ENCODE measurements around the gene GPR135. TPM values are rescaled to one million over a fixed set of nuclear protein-coding genes. Genes with fewer than 3 reads are reported as not detected.

Gene GPR135
- polyA plus RNA-seq, 1 of the 3 experiments (the other 2 are of a cell fraction): 2.1 TPM

DNA sequence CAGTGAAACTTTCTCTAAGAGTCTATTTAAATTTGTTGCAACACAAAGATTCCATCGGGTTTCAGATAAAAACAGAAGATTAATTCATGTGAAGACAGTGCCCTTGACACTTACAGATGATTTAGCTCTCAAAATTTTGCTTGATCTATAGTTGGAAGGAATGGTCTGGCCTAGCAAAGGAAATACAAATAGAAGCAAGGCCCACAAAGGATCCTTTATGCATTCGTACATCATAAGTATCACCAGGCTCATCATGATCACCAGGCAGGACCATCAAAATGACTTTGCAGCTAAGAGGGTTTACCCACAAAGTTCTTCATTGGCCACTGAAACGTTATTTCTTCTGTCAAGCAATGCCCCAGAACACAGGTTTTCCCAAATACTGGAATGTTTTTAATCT, 43.9 kb upstream of the GPR135 start:
- Histone ChIP-seq H3K4me2 (no peak overlapping the region), H2AFZ (ENCODE audit: low read depth) (no peak overlapping the region), H3K27me3 (ENCODE audit: insufficient read depth) (no peaks in the 10 kb centered on the region; the same call in 1 of the 2 replicates), H3K4me1 (ENCODE audit: control insufficient read depth in 1 of 2, insufficient read depth in 2 of 2, low read depth in 1 of 2, low read length in 1 of 2) (peaks cover 0 to 2% of the 10 kb centered on the region in 2 experiments; a peak in 1 of 4 replicates), H3K9me2 (no peaks in the 10 kb centered on the region), H3K4me3 (ENCODE audit: low read depth in 2 of 2, low read length in 1 of 2) (no peak overlapping the region), H3K27ac (ENCODE audit: low read depth in 2 of 2, low read length in 1 of 2) (no peak overlapping the region), H3K36me3 (replicated peaks in 1 of 2; ENCODE audit: control insufficient read depth in 1 of 2, insufficient read depth in 2 of 2, low read length in 1 of 2) (peaks cover 8 to 11% of the 10 kb centered on the region in 2 experiments), H3K9me3 (no peaks in the 10 kb centered on the region), H3K9ac (no peak overlapping the region), H3K79me2 (ENCODE audit: insufficient read depth) (no peaks in the 10 kb centered on the region), H3F3A (replicated peaks; ENCODE audit: insufficient read depth) (no peaks in the 10 kb centered on the region), H4K20me1 (ENCODE audit: insufficient read depth) (no peaks in the 10 kb centered on the region)
- CTCF ChIA-PET: interaction anchor here (1.0 to 8.0 kb wide), 6 partner anchors 36 to 179 kb away, joined by 3 to 198 read pairs (median 4); partner anchors contain the start of gene CCDC175
- no peak for DNase-seq
- TF ChIP-seq RXRA (IDR thresholded peaks at IDR 0.05; ENCODE audit: borderline replicate concordance, low read depth) (no peak), NFIC (IDR thresholded peaks at IDR 0.05; ENCODE audit: borderline replicate concordance) (no peak), ELF1 (IDR thresholded peaks at IDR 0.05) (no peak), JUND (IDR thresholded peaks at IDR 0.05) (no peak), FOXM1 (IDR thresholded peaks at IDR 0.05; ENCODE audit: low read depth) (no peak), POLR2AphosphoS5 (IDR thresholded peaks at IDR 0.05; ENCODE audit: low read depth, low read length) (no peak), RFX5 (IDR thresholded peaks at IDR 0.05; ENCODE audit: low read length) (no peak), MXI1 (IDR thresholded peaks at IDR 0.05; ENCODE audit: low read depth, low read length) (no peak), YY1 (IDR thresholded peaks at IDR 0.05; ENCODE audit: low read depth) (no peak), TCF12 (IDR thresholded peaks at IDR 0.05) (no peak), EP300 (IDR thresholded peaks at IDR 0.05; ENCODE audit: borderline replicate concordance in 1 of 2, low read depth in 1 of 2, low read length in 1 of 2) (no peak), TAF1 (IDR thresholded peaks at IDR 0.05; ENCODE audit: borderline replicate concordance, low read depth, low read length) (no peak)
- TF ChIP-seq, protein P1, sequence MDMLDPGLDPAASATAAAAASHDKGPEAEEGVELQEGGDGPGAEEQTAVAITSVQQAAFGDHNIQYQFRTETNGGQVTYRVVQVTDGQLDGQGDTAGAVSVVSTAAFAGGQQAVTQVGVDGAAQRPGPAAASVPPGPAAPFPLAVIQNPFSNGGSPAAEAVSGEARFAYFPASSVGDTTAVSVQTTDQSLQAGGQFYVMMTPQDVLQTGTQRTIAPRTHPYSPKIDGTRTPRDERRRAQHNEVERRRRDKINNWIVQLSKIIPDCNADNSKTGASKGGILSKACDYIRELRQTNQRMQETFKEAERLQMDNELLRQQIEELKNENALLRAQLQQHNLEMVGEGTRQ (IDR thresholded peaks at IDR 0.05; ENCODE audit: borderline replicate concordance, low read depth, low read length): no peak
- TF ChIP-seq, protein P2, sequence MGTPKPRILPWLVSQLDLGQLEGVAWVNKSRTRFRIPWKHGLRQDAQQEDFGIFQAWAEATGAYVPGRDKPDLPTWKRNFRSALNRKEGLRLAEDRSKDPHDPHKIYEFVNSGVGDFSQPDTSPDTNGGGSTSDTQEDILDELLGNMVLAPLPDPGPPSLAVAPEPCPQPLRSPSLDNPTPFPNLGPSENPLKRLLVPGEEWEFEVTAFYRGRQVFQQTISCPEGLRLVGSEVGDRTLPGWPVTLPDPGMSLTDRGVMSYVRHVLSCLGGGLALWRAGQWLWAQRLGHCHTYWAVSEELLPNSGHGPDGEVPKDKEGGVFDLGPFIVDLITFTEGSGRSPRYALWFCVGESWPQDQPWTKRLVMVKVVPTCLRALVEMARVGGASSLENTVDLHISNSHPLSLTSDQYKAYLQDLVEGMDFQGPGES (IDR thresholded peaks at IDR 0.05; ENCODE audit: low read depth, low read length): no peak
- TF ChIP-seq, protein P3, sequence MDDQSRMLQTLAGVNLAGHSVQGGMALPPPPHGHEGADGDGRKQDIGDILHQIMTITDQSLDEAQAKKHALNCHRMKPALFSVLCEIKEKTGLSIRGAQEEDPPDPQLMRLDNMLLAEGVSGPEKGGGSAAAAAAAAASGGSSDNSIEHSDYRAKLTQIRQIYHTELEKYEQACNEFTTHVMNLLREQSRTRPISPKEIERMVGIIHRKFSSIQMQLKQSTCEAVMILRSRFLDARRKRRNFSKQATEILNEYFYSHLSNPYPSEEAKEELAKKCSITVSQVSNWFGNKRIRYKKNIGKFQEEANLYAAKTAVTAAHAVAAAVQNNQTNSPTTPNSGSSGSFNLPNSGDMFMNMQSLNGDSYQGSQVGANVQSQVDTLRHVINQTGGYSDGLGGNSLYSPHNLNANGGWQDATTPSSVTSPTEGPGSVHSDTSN (IDR thresholded peaks at IDR 0.05): no peak
- POLR2A ChIA-PET: no interaction called here
- 75% methylated on average over 3 of the region's 3 CpGs for WGBS (ENCODE audit: low lambda C conversion rate)

DNA sequence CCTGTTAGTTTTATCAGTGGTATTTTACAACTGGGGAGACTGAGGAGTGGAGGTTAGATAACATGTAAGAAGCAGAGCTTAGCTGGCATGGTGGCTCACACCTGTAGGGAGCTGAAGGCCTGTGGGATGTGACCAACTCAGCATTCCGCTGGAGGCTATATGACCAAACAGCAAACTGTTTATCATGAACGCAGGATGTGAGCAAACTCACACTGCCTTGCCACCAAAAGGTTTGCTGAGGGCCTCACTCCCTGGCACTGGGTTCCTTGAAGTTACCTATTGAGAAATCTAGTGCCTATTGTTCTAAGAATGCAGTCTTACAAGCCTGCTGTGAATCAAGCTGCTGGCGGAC, 42.5 kb upstream of the GPR135 start:
- H3K27me3 ChIP-seq (ENCODE audit: insufficient read depth): no peaks in the 10 kb centered on the region; the same call in 1 of the 2 replicates
- WGBS (ENCODE audit: low lambda C conversion rate): 100% methylated on average over 2 of the region's 3 CpGs
- H3K36me3 ChIP-seq (replicated peaks in 1 of 2; ENCODE audit: control insufficient read depth in 1 of 2, insufficient read depth in 2 of 2, low read length in 1 of 2): peaks cover 19 to 23% of the 10 kb centered on the region in 2 experiments
- no peak overlapping the region for H3K4me2 ChIP-seq
- no peaks in the 10 kb centered on the region for H3K9me3 ChIP-seq
- H3K9me2 ChIP-seq: no peaks in the 10 kb centered on the region
- H3K9ac ChIP-seq: no peak overlapping the region
- no peak for DNase-seq
- no peaks in the 10 kb centered on the region for H3F3A ChIP-seq (replicated peaks; ENCODE audit: insufficient read depth)
- no peaks in the 10 kb centered on the region for H4K20me1 ChIP-seq (ENCODE audit: insufficient read depth)
- ChIA-PET POLR2A (interaction anchor here (1.1 kb wide), 1 partner anchor 69 kb away, joined by 7 read pairs; the partner anchor contains the start of gene CCDC175), CTCF (interaction anchor here (0.6 to 8.0 kb wide), 36 partner anchors 11 to 677 kb away, joined by 3 to 198 read pairs (median 4); partner anchors contain the start of genes CCDC175, GPR135, JKAMP and L3HYPDH)
- no peaks in the 10 kb centered on the region for H3K79me2 ChIP-seq (ENCODE audit: insufficient read depth)
- TF ChIP-seq SIN3A (IDR thresholded peaks at IDR 0.05; ENCODE audit: borderline replicate concordance, low read depth, low read length) (no peak), MXI1 (IDR thresholded peaks at IDR 0.05; ENCODE audit: low read depth, low read length) (no peak), CHD2 (IDR thresholded peaks at IDR 0.05; ENCODE audit: low read length, partially characterized antibody) (no peak)
- TF ChIP-seq, protein P1 (IDR thresholded peaks at IDR 0.05; ENCODE audit: borderline replicate concordance, low read depth, low read length): no peak
- TF ChIP-seq, protein P4, sequence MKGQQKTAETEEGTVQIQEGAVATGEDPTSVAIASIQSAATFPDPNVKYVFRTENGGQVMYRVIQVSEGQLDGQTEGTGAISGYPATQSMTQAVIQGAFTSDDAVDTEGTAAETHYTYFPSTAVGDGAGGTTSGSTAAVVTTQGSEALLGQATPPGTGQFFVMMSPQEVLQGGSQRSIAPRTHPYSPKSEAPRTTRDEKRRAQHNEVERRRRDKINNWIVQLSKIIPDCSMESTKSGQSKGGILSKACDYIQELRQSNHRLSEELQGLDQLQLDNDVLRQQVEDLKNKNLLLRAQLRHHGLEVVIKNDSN (IDR thresholded peaks at IDR 0.05; ENCODE audit: borderline replicate concordance, low read depth): no peak
- peaks cover 0 to 2% of the 10 kb centered on the region in 2 experiments; a peak in 1 of 4 replicates for H3K4me1 ChIP-seq (ENCODE audit: control insufficient read depth in 1 of 2, insufficient read depth in 2 of 2, low read depth in 1 of 2, low read length in 1 of 2)
- H3K4me3 ChIP-seq (ENCODE audit: low read depth in 2 of 2, low read length in 1 of 2): no peak overlapping the region
- no peak overlapping the region for H2AFZ ChIP-seq (ENCODE audit: low read depth)
- H3K27ac ChIP-seq (ENCODE audit: low read depth in 2 of 2, low read length in 1 of 2): no peak overlapping the region

Data from SK-N-SH (cell line).